HCT116 (cell line): Measurements from ENCODE around the gene ADRM1.

Experiments
- CEBPB ChIP-seq: IDR thresholded peaks from 2 replicates; pipeline ENCODE4 v1.6.1; 2012; ENCODE audit warnings: low read depth
- EZH2phosphoT487 ChIP-seq: fragments of 200-600 bp; IDR thresholded peaks from 2 replicates; pipeline ENCODE4 v1.6.1; 2018; ENCODE audit warnings: antibody characterized with exemption, borderline replicate concordance
- POLR2A ChIP-seq: IDR thresholded peaks from 2 replicates; pipeline ENCODE4 v1.7.0; 2011; ENCODE audit warnings: borderline replicate concordance; ENCODE audit not compliant: insufficient read depth, insufficient read length; ENCODE audit errors: extremely low read depth
- POLR2AphosphoS5 ChIP-seq: IDR thresholded peaks from 2 replicates; pipeline ENCODE4 v1.6.1; 2011; ENCODE audit warnings: mild to moderate bottlenecking, low read depth, low read length, moderate library complexity
- TF ChIP-seq, protein P1 (sequence below), 3 experiments: fragments of 200-600 bp in 1 of 3; sonication (generic) in 1 of 3; IDR thresholded peaks in 2 of 3; conservative IDR thresholded peaks in 1 of 3; 2 replicates each; pipeline ENCODE4 v1.5.1; 2012 to 2017; ENCODE audit warnings: low read depth in 2 of 3, low read length in 2 of 3, antibody characterized with exemption in 1 of 3, borderline replicate concordance in 1 of 3, control low read depth in 1 of 3, mild to moderate bottlenecking in 1 of 3, mixed read lengths in 1 of 3, mixed run types in 1 of 3, moderate library complexity in 1 of 3; ENCODE audit not compliant: insufficient read depth in 1 of 3
- TF ChIP-seq, protein P2 (sequence below): IDR thresholded peaks from 2 replicates; pipeline ENCODE4 v1.6.1; 2012

DNA sequence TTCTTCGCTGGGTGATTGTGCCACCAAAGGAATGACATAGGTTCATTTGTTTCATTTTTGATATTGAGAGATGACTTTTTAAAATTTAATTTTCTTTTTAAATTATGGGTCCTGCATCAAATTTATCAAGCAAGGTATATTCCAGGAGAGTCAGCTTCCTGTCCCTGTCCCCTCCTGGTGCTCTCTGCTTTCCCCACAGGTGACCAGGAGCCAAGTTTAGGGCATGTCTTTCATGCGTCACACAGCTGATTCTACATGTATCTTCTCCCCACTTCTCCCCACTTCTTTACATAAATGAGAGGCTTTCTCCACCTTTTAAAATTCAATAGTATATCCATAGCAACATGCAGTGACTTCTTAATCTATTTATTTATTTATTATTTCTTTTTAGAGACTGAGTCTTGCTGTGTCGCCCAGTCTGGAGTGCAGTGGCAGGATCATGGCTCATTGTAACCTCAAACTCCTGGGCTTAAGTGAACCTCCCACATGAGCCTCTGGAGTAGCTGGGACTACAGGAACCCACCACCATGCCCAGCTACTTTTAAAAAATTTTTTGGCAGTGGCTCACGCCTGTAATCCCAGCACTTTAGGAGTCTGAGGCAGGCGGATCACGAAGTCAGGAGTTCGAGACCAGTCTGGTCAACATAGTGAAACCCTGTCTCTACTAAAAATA lies 34.4 kb upstream of the ADRM1 start:
- TF ChIP-seq, protein P1, sequence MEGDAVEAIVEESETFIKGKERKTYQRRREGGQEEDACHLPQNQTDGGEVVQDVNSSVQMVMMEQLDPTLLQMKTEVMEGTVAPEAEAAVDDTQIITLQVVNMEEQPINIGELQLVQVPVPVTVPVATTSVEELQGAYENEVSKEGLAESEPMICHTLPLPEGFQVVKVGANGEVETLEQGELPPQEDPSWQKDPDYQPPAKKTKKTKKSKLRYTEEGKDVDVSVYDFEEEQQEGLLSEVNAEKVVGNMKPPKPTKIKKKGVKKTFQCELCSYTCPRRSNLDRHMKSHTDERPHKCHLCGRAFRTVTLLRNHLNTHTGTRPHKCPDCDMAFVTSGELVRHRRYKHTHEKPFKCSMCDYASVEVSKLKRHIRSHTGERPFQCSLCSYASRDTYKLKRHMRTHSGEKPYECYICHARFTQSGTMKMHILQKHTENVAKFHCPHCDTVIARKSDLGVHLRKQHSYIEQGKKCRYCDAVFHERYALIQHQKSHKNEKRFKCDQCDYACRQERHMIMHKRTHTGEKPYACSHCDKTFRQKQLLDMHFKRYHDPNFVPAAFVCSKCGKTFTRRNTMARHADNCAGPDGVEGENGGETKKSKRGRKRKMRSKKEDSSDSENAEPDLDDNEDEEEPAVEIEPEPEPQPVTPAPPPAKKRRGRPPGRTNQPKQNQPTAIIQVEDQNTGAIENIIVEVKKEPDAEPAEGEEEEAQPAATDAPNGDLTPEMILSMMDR (IDR thresholded peaks at IDR 0.05 in 2 of 3, conservative IDR thresholded peaks at IDR 0.05 in 1 of 3; ENCODE audit: borderline replicate concordance in 1 of 3, insufficient read depth in 1 of 3, low read depth in 2 of 3, low read length in 2 of 3) = no peak
- TF ChIP-seq CEBPB (no peak), POLR2A (no peak), POLR2AphosphoS5 (no peak), EZH2phosphoT487 (no peak)
- TF ChIP-seq, protein P2, sequence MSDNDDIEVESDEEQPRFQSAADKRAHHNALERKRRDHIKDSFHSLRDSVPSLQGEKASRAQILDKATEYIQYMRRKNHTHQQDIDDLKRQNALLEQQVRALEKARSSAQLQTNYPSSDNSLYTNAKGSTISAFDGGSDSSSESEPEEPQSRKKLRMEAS = no peak
